Measurements from ENCODE around the gene PTPN12. TPM values are rescaled to one million over a fixed set of nuclear protein-coding genes. Genes with fewer than 3 reads are reported as not detected.
"Not testable (repeated sequence)": the region's sequence is repeated elsewhere in the genome, so short reads cannot be mapped to it uniquely, and the experiment has no call there.

PTPN12 gene
- total RNA-seq, 4 donors from 2014 or later = 64.6 to 130 (median 95.5) TPM

DNA sequence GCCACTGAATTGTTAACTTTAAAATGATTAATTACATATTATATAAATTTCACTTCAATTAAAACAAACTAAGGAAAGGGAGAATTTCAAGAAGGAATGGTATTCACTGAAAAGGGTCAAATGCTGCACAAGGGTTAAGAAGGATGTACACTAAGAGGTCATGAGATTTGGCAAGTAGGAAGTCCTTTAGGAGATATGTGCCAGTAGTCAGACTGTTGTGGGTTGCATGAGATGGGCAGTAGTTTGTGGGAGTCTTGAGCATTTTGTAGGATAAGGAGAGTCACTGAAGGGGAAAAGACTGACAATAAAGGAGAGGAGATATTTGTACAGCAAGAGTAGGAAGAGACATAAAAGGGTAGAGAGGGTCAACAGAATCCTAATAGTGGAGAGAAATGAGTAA lies 12.4 kb upstream of the PTPN12 start:
- H3K27ac ChIP-seq = no peak overlapping the region

DNA sequence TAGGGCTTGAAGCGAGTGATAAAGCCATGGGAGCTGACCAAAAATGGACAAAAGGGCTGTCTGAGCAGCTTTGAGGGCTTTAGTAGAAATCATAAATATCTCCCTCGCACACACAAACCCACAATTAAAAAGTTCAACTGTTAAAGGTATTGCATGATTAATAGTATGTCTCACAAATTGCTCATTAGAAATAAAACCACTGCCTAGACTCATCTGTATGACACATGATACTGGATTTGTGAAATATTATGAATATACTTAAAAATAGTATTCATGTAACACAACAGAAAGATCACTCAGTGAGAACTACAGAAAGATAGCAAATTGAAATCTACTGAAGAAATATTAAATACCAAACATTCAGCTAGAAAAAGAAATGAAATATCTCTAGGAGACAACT lies 11.9 kb upstream of the PTPN12 start:
- no peak overlapping the region for H3K4me3 ChIP-seq
- WGBS = 94% methylated on average over 2 of the region's 2 CpGs
- H3K4me1 ChIP-seq = no peaks in the 10 kb centered on the region
- H3K27ac ChIP-seq = no peak overlapping the region
- no peaks in the 10 kb centered on the region for H3K27me3 ChIP-seq
- DNase-seq (ENCODE audit: low spot score in 2 of 2) = no peak
- H3K36me3 ChIP-seq = no peaks in the 10 kb centered on the region
- TF ChIP-seq POLR2AphosphoS5 (IDR thresholded peaks at IDR 0.05) = no peak
- no peaks in the 10 kb centered on the region for H3K9me3 ChIP-seq

More for the DNA sequence above, 12.4 kb upstream of the PTPN12 start:
- TF ChIP-seq POLR2AphosphoS5 (IDR thresholded peaks at IDR 0.05) (no peak), POLR2A (IDR thresholded peaks at IDR 0.05) (no peak)
- TF ChIP-seq, protein P1, sequence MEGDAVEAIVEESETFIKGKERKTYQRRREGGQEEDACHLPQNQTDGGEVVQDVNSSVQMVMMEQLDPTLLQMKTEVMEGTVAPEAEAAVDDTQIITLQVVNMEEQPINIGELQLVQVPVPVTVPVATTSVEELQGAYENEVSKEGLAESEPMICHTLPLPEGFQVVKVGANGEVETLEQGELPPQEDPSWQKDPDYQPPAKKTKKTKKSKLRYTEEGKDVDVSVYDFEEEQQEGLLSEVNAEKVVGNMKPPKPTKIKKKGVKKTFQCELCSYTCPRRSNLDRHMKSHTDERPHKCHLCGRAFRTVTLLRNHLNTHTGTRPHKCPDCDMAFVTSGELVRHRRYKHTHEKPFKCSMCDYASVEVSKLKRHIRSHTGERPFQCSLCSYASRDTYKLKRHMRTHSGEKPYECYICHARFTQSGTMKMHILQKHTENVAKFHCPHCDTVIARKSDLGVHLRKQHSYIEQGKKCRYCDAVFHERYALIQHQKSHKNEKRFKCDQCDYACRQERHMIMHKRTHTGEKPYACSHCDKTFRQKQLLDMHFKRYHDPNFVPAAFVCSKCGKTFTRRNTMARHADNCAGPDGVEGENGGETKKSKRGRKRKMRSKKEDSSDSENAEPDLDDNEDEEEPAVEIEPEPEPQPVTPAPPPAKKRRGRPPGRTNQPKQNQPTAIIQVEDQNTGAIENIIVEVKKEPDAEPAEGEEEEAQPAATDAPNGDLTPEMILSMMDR (IDR thresholded peaks at IDR 0.05) = no peak
- H3K27me3 ChIP-seq = no peaks in the 10 kb centered on the region
- H3K9me3 ChIP-seq = no peaks in the 10 kb centered on the region
- no peaks in the 10 kb centered on the region for H3K4me1 ChIP-seq
- no peak overlapping the region for H3K4me3 ChIP-seq
- H3K36me3 ChIP-seq = no peaks in the 10 kb centered on the region
- no peak for DNase-seq (ENCODE audit: low spot score in 2 of 2)

DNA sequence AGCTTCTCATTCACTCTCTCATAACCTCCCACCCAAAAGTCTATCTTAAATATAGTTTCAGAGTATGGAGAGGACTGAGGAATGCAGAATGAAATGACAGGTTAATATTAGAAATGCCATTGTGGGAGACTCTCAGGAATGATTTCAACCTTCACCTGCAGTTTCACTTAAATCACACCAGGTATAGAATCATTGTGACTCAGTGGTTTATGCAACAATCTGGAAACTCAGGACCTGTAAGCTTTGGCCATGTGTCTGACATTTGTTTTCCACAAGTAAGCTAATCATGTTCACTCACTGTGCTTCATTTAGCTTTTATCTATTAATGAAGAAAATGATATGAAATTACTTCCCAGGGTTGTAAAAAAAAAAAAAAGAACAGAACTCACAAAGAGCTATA lies 8.7 kb upstream of the PTPN12 start:
- no peak overlapping the region for H3K4me3 ChIP-seq
- TF ChIP-seq POLR2AphosphoS5 (IDR thresholded peaks at IDR 0.05) (no peak), EP300 (IDR thresholded peaks at IDR 0.05) (no peak), POLR2A (IDR thresholded peaks at IDR 0.05) (no peak)
- TF ChIP-seq, protein P1 (IDR thresholded peaks at IDR 0.05) = no peak
- H3K4me1 ChIP-seq = no peaks in the 10 kb centered on the region
- DNase-seq (ENCODE audit: low spot score in 2 of 2) = no peak
- no peaks in the 10 kb centered on the region for H3K9me3 ChIP-seq
- no peak overlapping the region for H3K27ac ChIP-seq
- no peaks in the 10 kb centered on the region for H3K27me3 ChIP-seq
- no peaks in the 10 kb centered on the region for H3K36me3 ChIP-seq

DNA sequence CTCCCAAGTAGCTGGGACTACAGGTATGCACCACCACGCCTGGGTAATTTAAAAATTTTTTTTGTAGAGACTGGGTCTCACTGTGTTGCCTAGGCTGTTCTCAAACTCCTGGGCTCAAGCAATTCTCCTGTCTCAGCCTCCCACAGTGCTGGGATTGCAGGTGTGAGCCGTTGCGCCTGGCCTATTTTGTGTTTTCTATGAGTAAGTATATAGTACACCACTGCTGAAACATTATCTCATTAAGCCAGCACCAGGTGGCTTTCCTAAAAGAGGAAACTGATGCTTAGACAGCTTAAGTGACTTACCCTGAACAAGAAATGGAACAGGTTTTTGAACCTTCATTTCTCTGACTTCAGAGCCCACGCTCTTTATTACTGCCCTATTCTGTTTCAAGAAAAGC lies 7.8 kb upstream of the PTPN12 start:
- TF ChIP-seq EP300 (IDR thresholded peaks at IDR 0.05) = no peak
- TF ChIP-seq, protein P1 (IDR thresholded peaks at IDR 0.05) = no peak
- TF ChIP-seq POLR2A (IDR thresholded peaks at IDR 0.05) = no peak
- TF ChIP-seq POLR2AphosphoS5 (IDR thresholded peaks at IDR 0.05) = no peak
- no peak overlapping the region for H3K4me3 ChIP-seq
- WGBS = 84% methylated on average over 4 of the region's 4 CpGs
- no peaks in the 10 kb centered on the region for H3K27me3 ChIP-seq
- DNase-seq (ENCODE audit: low spot score in 2 of 2) = no peak
- no peak overlapping the region for H3K27ac ChIP-seq
- H3K4me1 ChIP-seq = no peaks in the 10 kb centered on the region
- no peaks in the 10 kb centered on the region for H3K36me3 ChIP-seq
- H3K9me3 ChIP-seq = no peaks in the 10 kb centered on the region

DNA sequence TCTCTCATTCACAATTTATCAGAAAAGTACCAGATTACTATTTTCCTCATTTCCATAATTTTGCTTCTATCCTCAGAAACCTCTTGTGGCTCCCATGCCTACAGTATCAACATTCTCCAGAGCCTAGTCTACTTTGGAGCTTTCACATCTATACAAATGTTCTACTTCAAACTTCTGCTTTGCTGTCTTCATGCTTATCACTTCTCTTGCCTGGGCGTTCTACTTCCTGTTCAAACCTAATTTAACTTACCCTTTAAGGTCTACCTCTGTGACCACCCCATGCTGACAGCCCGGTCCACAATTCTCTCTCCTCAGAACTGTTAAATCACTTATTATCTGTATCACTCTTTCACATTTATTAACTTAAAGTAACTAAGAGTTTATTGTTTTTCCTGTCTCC lies 6.1 kb upstream of the PTPN12 start:
- no peaks in the 10 kb centered on the region for H3K36me3 ChIP-seq
- DNase-seq (ENCODE audit: low spot score in 2 of 2) = no peak
- 82% methylated on average over 2 of the region's 2 CpGs for WGBS
- no peaks in the 10 kb centered on the region for H3K9me3 ChIP-seq
- no peaks in the 10 kb centered on the region for H3K4me1 ChIP-seq
- TF ChIP-seq POLR2AphosphoS5 (IDR thresholded peaks at IDR 0.05) = no peak
- H3K4me3 ChIP-seq = no peak overlapping the region
- H3K27me3 ChIP-seq = no peaks in the 10 kb centered on the region
- H3K27ac ChIP-seq = no peak overlapping the region

DNA sequence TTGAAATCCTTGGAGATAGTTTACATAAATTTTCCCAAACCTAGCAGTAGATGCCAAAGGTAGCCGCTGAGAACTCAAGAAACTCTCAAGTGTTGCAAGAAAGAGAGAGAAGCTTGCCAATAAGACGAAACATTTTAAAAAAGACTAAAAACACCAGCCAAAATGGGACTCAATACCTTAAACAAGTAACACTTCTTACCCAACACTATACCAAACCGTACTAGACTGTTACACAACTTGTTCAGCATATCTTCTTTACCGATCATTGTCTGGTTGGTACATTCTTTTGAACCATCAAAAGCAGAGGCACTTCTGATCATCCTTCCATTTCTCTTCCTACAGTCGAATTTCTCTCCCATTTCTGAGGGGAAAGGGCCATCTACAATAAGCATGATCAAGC lies 4.8 kb upstream of the PTPN12 start:
- WGBS = 71% methylated on average over 5 of the region's 5 CpGs
- no peak overlapping the region for H3K4me3 ChIP-seq
- no peaks in the 10 kb centered on the region for H3K9me3 ChIP-seq
- TF ChIP-seq, protein P1 (IDR thresholded peaks at IDR 0.05) = no peak
- TF ChIP-seq POLR2AphosphoS5 (IDR thresholded peaks at IDR 0.05) = no peak
- TF ChIP-seq POLR2A (IDR thresholded peaks at IDR 0.05) = no peak
- TF ChIP-seq EP300 (IDR thresholded peaks at IDR 0.05) = no peak
- H3K27ac ChIP-seq = no peak overlapping the region
- H3K36me3 ChIP-seq = no peaks in the 10 kb centered on the region
- no peak for DNase-seq (ENCODE audit: low spot score in 2 of 2)
- no peaks in the 10 kb centered on the region for H3K4me1 ChIP-seq
- H3K27me3 ChIP-seq = no peaks in the 10 kb centered on the region

DNA sequence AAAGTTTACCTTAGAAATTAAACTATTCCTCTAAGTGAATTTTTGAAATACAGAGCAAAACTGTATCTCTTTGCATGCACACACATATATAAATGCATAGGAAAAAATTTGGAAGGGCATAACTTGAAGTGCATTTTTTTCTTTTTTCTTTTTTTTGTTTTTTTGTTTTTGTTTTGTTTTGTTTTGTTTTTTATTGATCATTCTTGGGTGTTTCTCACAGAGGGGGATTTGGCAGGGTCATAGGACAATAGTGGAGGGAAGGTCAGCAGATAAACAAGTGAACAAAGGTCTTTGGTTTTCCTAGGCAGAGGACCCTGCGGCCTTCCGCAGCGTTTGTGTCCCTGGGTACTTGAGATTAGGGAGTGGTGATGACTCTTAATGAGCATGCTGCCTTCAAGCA lies 4.4 kb upstream of the PTPN12 start:
- DNase-seq (ENCODE audit: low spot score in 2 of 2); H3K36me3 ChIP-seq; H3K4me1 ChIP-seq; H3K4me3 ChIP-seq; H3K27me3 ChIP-seq; H3K9me3 ChIP-seq; H3K27ac ChIP-seq: not testable (repeated sequence)
- 94% methylated on average over 3 of the region's 3 CpGs for WGBS

DNA sequence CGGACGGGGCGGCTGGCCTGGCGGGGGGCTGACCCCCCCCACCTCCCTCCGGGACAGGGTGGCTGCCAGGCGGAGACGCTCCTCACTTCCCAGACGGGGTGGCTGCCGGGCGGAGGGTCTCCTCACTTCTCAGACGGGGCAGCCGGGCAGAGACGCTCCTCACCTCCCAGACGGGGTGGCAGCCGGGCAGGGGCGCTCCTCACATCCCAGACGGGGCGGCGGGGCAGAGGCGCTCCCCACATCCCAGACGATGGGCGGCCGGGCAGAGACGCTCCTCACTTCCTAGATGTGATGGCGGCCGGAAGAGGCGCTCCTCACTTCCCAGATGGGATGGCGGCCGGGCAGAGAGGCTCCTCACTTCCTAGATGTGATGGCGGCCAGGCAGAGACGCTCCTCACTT lies 3.0 kb upstream of the PTPN12 start:
- not testable (repeated sequence) for H3K4me1 ChIP-seq; H3K4me3 ChIP-seq; H3K27ac ChIP-seq; H3K9me3 ChIP-seq; H3K27me3 ChIP-seq; DNase-seq (ENCODE audit: low spot score in 2 of 2); H3K36me3 ChIP-seq
- 94% methylated on average over 3 of the region's 31 CpGs for WGBS
